GM21367 (cell line): ENCODE results near the gene DLX1.
"Not testable (repeated sequence)": the region's sequence is repeated elsewhere in the genome, so short reads cannot be mapped to it uniquely, and the experiment has no call there.

Experiments used
- ATAC-seq: cut with Tn5 transposase; IDR thresholded peaks from one replicate; pipeline ENCODE4 v1.9.1; 2021; ENCODE audit not compliant: unreplicated experiment

Gene DLX1

GRCh38 chr2:172109256-172109987, 24.1 kb downstream of the DLX1 start:
- ATAC-seq = no peak

DNA sequence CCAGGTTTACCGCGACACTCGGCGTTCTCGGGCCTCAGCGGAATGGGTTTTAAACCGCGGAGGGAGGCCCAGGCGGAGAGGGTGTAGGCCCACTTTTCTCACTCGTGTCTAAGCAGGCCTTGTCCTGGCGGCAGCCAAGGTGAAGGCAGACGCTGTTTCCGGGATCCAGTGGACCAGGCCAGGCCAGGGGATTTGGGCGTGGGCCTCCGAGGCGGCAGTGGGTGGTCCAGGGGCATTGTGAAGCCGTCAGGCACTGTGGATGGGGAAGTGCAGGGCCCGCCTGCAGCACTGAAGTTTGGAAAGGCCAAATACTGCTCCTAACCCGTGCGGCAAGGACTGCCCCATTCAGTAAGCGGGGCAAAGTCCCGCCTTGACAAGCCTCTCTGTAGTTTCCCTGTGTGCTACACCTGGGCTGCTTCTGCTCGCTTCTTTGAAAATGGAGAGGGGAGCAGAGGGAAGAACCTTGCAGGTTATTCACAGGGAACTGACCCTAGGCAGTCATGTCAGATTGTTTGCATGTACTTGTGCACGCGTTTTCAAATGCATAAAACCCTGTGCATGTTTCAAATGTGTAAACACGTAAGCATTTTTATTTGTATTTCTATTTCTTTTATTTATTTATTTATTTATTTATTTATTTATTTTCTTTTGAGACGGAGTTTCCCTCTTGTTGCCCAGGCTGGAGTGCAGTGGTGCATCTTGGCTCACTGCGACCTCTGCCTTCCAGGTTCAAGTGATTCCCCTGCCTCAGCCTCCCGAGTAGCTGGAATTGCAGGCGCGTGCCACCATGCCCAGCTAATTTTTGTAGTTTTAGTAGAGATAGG, 24.9 kb downstream of the DLX1 start:
- ATAC-seq = no peak

DNA sequence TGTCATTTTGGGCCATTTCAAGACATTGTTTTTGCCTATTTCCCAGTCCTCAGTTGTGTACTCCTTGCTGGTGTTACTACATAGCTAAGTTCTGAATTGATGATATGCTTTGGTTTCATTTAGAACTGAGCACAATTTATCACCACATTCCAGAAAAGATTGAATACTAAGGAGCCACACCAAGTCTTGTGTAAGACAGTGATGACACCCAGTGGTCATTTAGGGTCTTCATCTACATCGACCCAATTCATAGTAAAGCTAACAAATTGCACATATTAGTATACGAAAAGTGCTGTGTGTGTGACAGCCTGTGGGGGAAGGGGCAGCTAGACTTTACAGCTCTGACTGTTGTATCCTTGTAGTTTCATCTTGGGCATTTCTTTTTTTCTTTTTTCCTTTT, 28.3 kb downstream of the DLX1 start:
- ATAC-seq = no peak

GRCh38 chr2:172114176-172114575, 28.9 kb downstream of the DLX1 start:
- not testable (repeated sequence) for ATAC-seq

DNA sequence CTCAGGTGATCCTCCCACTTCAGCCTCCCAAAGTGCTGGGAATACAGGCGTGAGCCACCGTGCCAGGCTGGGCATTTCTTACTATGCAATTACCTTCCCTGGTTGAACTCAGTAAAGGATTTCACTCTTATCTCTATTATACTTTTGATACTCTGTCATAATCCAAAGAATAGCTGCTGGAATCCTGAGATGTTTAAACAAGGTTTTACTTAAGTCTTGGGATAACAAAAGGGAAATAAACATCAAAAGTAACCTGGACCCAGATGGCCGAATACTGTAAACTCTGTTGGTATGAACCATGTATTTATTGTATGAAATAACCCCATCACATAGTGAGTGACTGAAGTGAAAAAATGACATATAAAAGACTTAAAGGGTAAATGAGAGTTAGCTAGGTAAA, 29.3 kb downstream of the DLX1 start:
- no peak for ATAC-seq

DNA sequence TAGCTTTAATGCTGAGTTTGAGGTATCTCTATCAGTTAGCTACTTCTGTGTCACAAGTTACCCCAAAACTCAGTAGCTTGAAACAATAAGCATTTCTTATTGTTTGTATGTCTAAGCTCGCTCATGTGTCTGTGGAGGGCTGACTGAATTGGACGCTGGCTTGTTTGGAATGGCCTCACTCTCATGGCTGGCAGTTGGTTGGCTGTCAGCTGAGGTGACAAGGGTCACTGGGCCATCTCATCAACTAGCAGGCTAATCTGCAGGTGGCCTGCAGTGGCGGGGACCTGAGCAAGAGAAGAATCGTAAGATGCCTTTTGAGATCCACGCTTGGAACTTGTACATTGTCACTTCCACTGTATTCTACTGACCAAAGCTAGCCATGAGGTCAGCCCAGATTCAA, 30.8 kb downstream of the DLX1 start:
- ATAC-seq = no peak

- ATAC-seq = no peak
Observed at GRCh38 chr2:172119089-172119488, 33.8 kb downstream of the DLX1 start.

GRCh38 chr2:172120118-172120517, 34.8 kb downstream of the DLX1 start:
- ATAC-seq = no peak

DNA sequence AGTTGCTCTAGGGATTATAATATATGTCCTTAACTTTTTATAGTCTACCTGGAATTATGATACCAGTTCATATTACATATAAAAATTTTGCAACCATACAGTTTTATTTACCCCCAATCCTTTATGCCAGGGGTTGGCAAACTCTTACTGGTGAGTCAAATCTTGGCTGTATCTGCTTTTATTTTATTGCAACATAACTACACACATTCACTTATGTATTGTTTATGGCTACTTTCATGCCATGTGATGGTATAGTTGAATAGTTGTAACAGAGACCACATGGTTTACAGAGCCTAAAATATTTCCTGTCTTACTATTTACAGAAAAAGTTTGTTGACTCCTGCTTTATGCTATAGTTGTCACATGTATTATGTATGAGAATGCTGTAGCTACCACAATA, 43.2 kb downstream of the DLX1 start:
- ATAC-seq = no peak

DNA sequence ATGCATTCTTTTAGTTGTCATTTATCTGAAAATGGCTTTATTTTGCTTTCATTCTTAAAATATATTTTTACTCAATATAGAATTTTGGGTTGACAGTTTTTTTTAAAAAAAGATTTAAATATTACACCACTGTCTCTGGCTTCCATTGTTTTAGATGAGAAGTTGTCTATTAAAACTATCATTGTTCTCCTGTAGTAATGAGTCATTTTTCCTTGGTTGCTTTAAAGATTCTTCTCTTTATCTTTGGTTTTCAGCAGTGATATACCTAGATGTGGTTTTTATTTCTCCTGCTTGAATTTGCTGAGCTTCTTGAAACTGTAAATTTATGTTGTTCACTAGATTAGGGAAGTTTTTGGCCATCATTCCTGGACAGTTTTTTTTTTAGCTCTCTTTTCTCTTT, 44.1 kb downstream of the DLX1 start:
- ATAC-seq = no peak

- no peak for ATAC-seq
Observed at GRCh38 chr2:172131713-172132555, 46.6 kb downstream of the DLX1 start.

DNA sequence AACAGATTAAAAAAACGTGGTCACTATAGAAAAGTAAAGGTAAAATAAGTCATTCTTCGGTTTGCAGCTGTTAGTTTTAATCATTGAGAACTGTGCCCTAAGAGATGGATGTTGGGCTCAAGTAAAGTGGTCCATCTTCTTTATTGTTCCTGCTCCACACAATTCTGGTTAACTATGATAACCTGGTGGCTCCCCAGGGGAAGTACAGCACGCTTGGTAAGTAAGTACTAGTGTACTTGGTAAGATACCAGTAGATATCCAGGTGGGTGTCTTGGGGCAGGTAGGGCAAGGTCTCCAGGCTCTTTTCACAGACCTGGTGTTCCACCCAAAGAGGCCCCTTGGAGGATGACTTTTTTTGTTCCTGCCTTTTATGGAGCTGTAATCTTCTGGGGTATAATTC, 49.0 kb downstream of the DLX1 start:
- no peak for ATAC-seq

DNA sequence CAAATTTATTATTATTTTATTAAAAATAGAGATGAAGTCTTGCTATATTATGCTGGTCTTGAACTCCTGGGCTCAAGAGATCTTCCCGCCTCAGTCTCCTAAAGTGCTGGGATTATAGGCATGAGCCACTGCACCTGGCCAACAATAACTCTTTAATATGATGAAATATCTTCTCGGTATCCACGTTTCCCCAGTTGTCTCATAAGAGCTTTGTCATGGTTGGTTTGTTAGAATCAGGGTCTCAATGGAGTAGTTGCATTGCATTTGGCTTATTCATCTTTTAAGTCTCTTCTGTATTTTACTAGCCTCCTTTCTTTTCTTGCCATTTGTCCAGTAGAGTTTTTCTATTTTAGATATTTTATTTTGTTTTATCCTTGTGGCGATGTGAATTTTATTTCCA, 50.1 kb downstream of the DLX1 start:
- no peak for ATAC-seq

DNA sequence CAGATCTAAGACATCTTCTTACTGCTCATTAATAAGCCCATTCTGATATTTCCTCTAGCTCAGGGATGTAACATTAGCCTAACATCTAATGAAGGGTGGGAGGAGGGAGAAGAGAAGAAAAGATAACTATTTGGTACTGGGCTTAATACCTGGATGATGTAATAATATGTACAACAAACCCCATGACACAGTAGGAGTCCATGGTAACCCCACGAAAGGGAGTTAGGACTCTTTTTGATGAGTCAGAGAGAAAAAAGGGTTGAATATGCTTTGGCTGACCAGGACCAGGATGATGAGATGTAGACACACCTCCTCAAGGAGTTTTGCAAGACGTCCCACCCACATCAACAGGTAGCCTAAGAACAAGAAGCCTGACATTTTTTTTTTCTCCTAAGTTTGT, 51.8 kb downstream of the DLX1 start:
- no peak for ATAC-seq

GRCh38 chr2:172137943-172138342, 52.6 kb downstream of the DLX1 start:
- ATAC-seq = no peak

- ATAC-seq = not testable (repeated sequence)
Observed at GRCh38 chr2:172138727-172139126, 53.4 kb downstream of the DLX1 start.
